Neural crest cell (in vitro differentiated cells): ENCODE measurements around the gene EED. TPM values are rescaled to one million over a fixed set of nuclear protein-coding genes. Genes with fewer than 3 reads are reported as not detected.

Experiments
- DNase-seq: peaks from one replicate; pipeline ENCODE4 v3.0.0; 2021; ENCODE audit warnings: low read depth, mixed read lengths, low spot score
- H3K27ac Mint-ChIP-seq: one replicate; pipeline ENCODE4 v1.8.0; 2021; ENCODE audit warnings: mild to moderate bottlenecking, mixed read lengths; ENCODE audit not compliant: unreplicated experiment
- H3K27me3 Mint-ChIP-seq: 2 replicates; pipeline ENCODE4 v1.8.0; 2021; ENCODE audit warnings: low read depth, mild to moderate bottlenecking, mixed read lengths
- H3K36me3 Mint-ChIP-seq: 2 replicates; pipeline ENCODE4 v1.8.0; 2021; ENCODE audit warnings: low read depth, mild to moderate bottlenecking, mixed read lengths
- H3K4me1 Mint-ChIP-seq: 2 replicates; pipeline ENCODE4 v1.8.0; 2021; ENCODE audit warnings: mixed read lengths
- H3K4me3 Mint-ChIP-seq: one replicate; pipeline ENCODE4 v1.8.0; 2021; ENCODE audit warnings: mild to moderate bottlenecking, mixed read lengths
- H3K9me3 Mint-ChIP-seq: 2 replicates; pipeline ENCODE4 v1.8.0; 2021; ENCODE audit warnings: mixed read lengths
- CTCF ChIP-seq: fragments of 200-600 bp; sonication (generic); conservative IDR thresholded peaks from 2 replicates; pipeline ENCODE4 v1.5.0; 2021; ENCODE audit warnings: antibody characterized with exemption, mild to moderate bottlenecking
- total RNA-seq: library from RNA; stranded (reverse); gene quantifications from 2 replicates; pipeline ENCODE4 v1.2.1, GENCODE V29; 2021

The EED gene
- total RNA-seq, 1 donor from 2014 or later: 39.2 TPM

- Mint-ChIP-seq H3K4me1 (no peaks in the 10 kb centered on the region), H3K27ac (no peak overlapping the region), H3K36me3 (no peaks in the 10 kb centered on the region), H3K9me3 (no peaks in the 10 kb centered on the region), H3K4me3 (no peak overlapping the region), H3K27me3 (no peaks in the 10 kb centered on the region)
- no peak for TF ChIP-seq CTCF
- no peak for DNase-seq
Observed at GRCh38 chr11:86230179-86230804, 14.3 kb upstream of the EED start.

DNA sequence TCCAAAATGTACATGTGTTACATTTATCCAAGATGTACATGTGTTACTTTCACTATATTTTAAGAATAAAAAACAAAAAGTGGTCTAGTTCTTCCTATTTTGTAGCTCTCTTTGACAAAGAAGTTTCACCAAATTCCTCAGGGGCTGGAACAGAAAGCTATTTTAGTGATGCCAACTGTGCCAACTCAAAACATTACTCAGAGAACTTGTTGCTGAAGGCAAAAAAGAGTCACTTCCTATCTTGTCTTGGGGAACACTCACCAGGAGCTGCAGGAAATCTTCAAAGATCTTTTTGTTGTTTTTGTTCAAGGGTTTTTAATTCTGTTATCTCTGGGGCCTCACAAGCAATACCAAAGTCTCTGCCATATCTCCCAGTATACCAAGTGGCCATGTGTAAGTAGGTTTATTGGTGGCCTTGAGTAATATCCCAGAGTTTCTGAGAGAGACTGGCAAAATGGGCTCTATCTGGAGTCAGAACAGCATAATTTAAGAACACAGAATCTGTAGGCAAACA lies 13.6 kb upstream of the EED start:
- H3K4me1 Mint-ChIP-seq: no peaks in the 10 kb centered on the region
- H3K27ac Mint-ChIP-seq: no peak overlapping the region
- no peak overlapping the region for H3K4me3 Mint-ChIP-seq
- H3K36me3 Mint-ChIP-seq: no peaks in the 10 kb centered on the region
- H3K9me3 Mint-ChIP-seq: no peaks in the 10 kb centered on the region
- H3K27me3 Mint-ChIP-seq: no peaks in the 10 kb centered on the region
- DNase-seq: no peak
- TF ChIP-seq CTCF: no peak

DNA sequence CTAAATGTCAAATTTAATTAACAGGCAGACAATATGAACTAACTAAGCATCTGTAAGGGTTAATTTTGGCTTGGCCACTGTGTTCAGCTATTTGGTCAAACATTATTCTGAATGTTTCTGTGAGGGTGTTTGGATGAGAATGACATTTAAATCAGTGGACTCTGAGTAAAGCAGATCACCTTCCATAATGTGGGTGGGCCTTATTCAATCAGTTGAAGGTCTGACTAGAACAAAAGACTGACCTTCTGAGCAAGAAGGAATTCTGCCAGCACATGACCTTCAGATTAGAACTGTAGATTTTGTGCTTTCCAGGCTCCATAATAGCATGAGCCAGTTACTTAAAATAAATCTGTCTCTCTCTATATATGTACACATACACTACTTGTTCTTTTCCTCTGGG lies 12.0 kb upstream of the EED start:
- Mint-ChIP-seq H3K9me3 (no peaks in the 10 kb centered on the region), H3K4me1 (no peaks in the 10 kb centered on the region), H3K36me3 (no peaks in the 10 kb centered on the region), H3K27me3 (no peaks in the 10 kb centered on the region), H3K27ac (no peak overlapping the region), H3K4me3 (no peak overlapping the region)
- no peak for TF ChIP-seq CTCF
- no peak for DNase-seq

DNA sequence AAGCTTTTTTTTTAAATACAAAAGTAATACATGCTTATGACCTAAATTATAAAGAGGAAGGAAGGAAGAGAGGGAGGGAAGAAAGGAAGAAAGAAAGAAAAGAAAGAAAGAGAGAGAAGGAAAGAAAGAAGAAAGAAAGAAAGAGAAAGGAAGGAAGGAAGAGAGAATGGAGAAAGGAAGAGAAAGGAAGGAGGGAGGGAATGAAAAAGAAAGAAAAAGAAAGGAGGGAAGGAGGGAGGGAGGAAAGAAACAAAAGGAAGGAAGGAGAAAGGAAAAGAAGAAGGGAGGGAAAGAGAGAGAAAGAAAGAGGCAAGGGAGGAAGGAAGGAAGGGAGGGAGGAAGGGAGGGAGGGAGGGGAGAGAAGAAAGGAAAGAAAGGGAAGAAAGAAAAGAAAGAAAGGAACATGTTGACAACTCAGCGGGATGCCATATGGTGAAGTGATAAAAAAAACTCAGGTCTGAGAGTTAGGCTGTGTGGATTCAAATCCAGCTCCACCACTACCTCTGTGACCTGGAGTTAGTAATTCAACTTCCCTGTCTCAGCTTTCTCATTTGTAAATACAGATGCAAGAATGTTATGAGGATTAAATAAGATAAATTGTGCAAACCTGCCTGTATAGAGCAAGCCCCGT lies 9.6 kb upstream of the EED start:
- Mint-ChIP-seq H3K27me3 (peaks cover 6% of the 10 kb centered on the region), H3K27ac (no peak overlapping the region), H3K4me3 (no peak overlapping the region), H3K9me3 (no peaks in the 10 kb centered on the region), H3K36me3 (no peaks in the 10 kb centered on the region), H3K4me1 (no peaks in the 10 kb centered on the region)
- TF ChIP-seq CTCF: no peak
- no peak for DNase-seq

DNA sequence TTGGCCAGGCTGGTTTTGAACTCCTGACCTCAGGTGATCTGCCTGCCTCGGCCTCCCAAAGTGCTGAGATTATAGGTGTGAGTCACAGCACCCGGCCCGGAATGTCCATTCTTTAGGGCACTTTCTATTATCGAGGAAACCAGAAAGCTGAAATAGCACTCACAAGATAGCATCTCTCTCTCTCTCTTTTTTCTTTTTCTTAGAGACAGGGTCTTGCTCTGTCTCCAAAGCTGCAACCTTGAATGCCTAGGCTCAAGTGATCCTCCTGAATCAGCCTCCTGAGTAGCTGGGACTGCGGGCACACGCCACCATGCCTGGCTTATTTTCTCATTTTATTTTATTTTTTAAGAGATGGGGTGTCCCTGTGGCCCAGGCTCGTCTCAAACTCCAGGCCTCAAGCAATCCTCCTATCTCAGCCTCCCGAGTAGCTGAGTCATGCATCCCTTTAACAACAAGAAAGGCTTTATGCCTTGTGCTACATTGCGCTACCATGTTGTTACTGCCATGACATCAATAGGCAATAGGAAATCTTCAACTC lies 7.2 kb upstream of the EED start:
- peaks cover 18% of the 10 kb centered on the region for H3K27me3 Mint-ChIP-seq
- H3K36me3 Mint-ChIP-seq: no peaks in the 10 kb centered on the region
- no peak for DNase-seq
- no peaks in the 10 kb centered on the region for H3K9me3 Mint-ChIP-seq
- H3K4me1 Mint-ChIP-seq: no peaks in the 10 kb centered on the region
- H3K4me3 Mint-ChIP-seq: no peak overlapping the region
- H3K27ac Mint-ChIP-seq: no peak overlapping the region
- TF ChIP-seq CTCF: no peak
